Measurements from ENCODE around the gene BRD1.

GRCh38 chr22:49845241-49845640, 17.6 kb upstream of the BRD1 start:
- TF ChIP-seq CTCF (IDR thresholded peaks at IDR 0.05) (no peak), POLR2A (IDR thresholded peaks at IDR 0.05) (no peak)
